OCI-LY1 (cell line): ENCODE measurements around the gene WIPF1.
A peak's percentile ranks its signal among the peaks of the same experiment; 100 is the strongest.

ENCODE experiments used
- H2AFZ ChIP-seq: fragments of 200-600 bp; sonication (generic), shearing (Covaris generic); 2 replicates; pipeline ENCODE4 v1.6.0; 2014; ENCODE audit warnings: antibody characterized with exemption, mild to moderate bottlenecking, low read length
- H3F3A ChIP-seq: fragments of 200-600 bp; sonication (generic), shearing (Covaris generic); 2 replicates; pipeline ENCODE4 v1.6.0; 2014; ENCODE audit warnings: mild to moderate bottlenecking, antibody characterized with exemption, low read length, moderate library complexity; ENCODE audit not compliant: insufficient read depth
- H3K27ac ChIP-seq: fragments of 200-600 bp; sonication (generic); 2 replicates; pipeline ENCODE4 v1.5.1; 2014; ENCODE audit warnings: low read length, mixed run types, mild to moderate bottlenecking, low read depth; ENCODE audit not compliant: poor library complexity, severe bottlenecking
- H3K27me3 ChIP-seq: fragments of 200-600 bp; sonication (generic); 2 replicates; pipeline ENCODE4 v1.6.0; 2014; ENCODE audit warnings: antibody characterized with exemption, mild to moderate bottlenecking, low read length, moderate library complexity; ENCODE audit not compliant: insufficient read depth
- H3K36me3 ChIP-seq: fragments of 200-600 bp; sonication (generic); 2 replicates; pipeline ENCODE4 v1.6.1; 2014; ENCODE audit warnings: mild to moderate bottlenecking, antibody characterized with exemption, low read length, moderate library complexity, mixed read lengths; ENCODE audit not compliant: insufficient read depth
- H3K4me1 ChIP-seq: fragments of 200-600 bp; sonication (generic); 2 replicates; pipeline ENCODE4 v1.5.1; 2014; ENCODE audit warnings: mild to moderate bottlenecking, low read length, moderate library complexity; ENCODE audit not compliant: insufficient read depth, severe bottlenecking
- H3K4me2 ChIP-seq: fragments of 200-600 bp; sonication (generic), shearing (Covaris generic); 2 replicates; pipeline ENCODE4 v1.6.1; 2014; ENCODE audit warnings: low read length
- H3K4me3 ChIP-seq: fragments of 200-600 bp; sonication (generic); 2 replicates; pipeline ENCODE4 v1.5.1; 2014; ENCODE audit warnings: low read length, low read depth, mild to moderate bottlenecking, mixed read lengths; ENCODE audit not compliant: poor library complexity, severe bottlenecking
- H3K79me2 ChIP-seq: fragments of 200-600 bp; shearing (Covaris generic); 2 replicates; pipeline ENCODE4 v1.6.1; 2016; ENCODE audit warnings: mixed run types, low read length, mixed read lengths; ENCODE audit not compliant: insufficient read depth
- H3K9ac ChIP-seq: fragments of 200-600 bp; sonication (generic), shearing (Covaris generic); 2 replicates; pipeline ENCODE4 v1.6.1; 2014; ENCODE audit warnings: mild to moderate bottlenecking, low read length, mixed read lengths
- H3K9me2 ChIP-seq: fragments of 200-600 bp; sonication (generic), shearing (Covaris generic); 2 replicates; pipeline ENCODE4 v1.6.1; 2014; ENCODE audit warnings: low read depth, mild to moderate bottlenecking, low read length, mixed read lengths
- H3K9me3 ChIP-seq: fragments of 200-600 bp; shearing (Covaris generic); 2 replicates; pipeline ENCODE4 v1.6.1; 2014; ENCODE audit warnings: low read length, mixed read lengths
- H4K20me1 ChIP-seq: fragments of 200-600 bp; sonication (generic), shearing (Covaris generic); 2 replicates; pipeline ENCODE4 v1.6.0; 2016; ENCODE audit warnings: mild to moderate bottlenecking, low read length; ENCODE audit not compliant: insufficient read depth
- CTCF ChIP-seq: fragments of 200-600 bp; sonication (generic), shearing (Covaris generic); IDR thresholded peaks from 2 replicates; pipeline ENCODE4 v1.5.1; 2017; ENCODE audit warnings: mild to moderate bottlenecking, antibody characterized with exemption, low read length, moderate library complexity, mixed read lengths
- EZH2 ChIP-seq: fragments of 200-600 bp; sonication (generic), shearing (Covaris generic); IDR thresholded peaks from 2 replicates; pipeline ENCODE4 v1.8.0; 2017; ENCODE audit warnings: borderline replicate concordance, mixed run types, mild to moderate bottlenecking, antibody characterized with exemption, low read length, moderate library complexity, mixed read lengths

The WIPF1 gene

GRCh38 chr2:174602745-174603144, 5.1 kb upstream of the WIPF1 start:
- no peaks in the 10 kb centered on the region for H4K20me1 ChIP-seq
- H3K36me3 ChIP-seq, result no peaks in the 10 kb centered on the region
- no peak overlapping the region for H3K4me3 ChIP-seq
- no peaks in the 10 kb centered on the region for H3K9me3 ChIP-seq
- H2AFZ ChIP-seq, result no peak overlapping the region
- H3K9ac ChIP-seq, result no peak overlapping the region
- peaks cover 3% of the 10 kb centered on the region for H3K79me2 ChIP-seq
- no peak for TF ChIP-seq EZH2
- no peak for TF ChIP-seq CTCF
- no peaks in the 10 kb centered on the region for H3K9me2 ChIP-seq
- H3K4me1 ChIP-seq, result peaks cover 76% of the 10 kb centered on the region
- no peaks in the 10 kb centered on the region for H3F3A ChIP-seq
- H3K27me3 ChIP-seq, result no peaks in the 10 kb centered on the region
- H3K4me2 ChIP-seq, result no peak overlapping the region
- H3K27ac ChIP-seq, result peak overlapping the region; percentile 98

GRCh38 chr2:174600349-174600748, 2.7 kb upstream of the WIPF1 start:
- Histone ChIP-seq H3K9me3 (no peaks in the 10 kb centered on the region), H3K79me2 (peaks cover 27% of the 10 kb centered on the region), H3K9ac (no peak overlapping the region; the same call in 1 of the 2 replicates), H2AFZ (no peak overlapping the region), H4K20me1 (no peaks in the 10 kb centered on the region), H3K36me3 (no peaks in the 10 kb centered on the region), H3F3A (no peaks in the 10 kb centered on the region), H3K9me2 (no peaks in the 10 kb centered on the region), H3K4me1 (peaks cover 79% of the 10 kb centered on the region), H3K27me3 (no peaks in the 10 kb centered on the region), H3K27ac (peak overlapping the region; percentile 98), H3K4me2 (peak overlapping the region; percentile 10; the same call in 1 of the 2 replicates), H3K4me3 (no peak overlapping the region)
- TF ChIP-seq EZH2, result no peak
- TF ChIP-seq CTCF, result no peak

- H3K4me2 ChIP-seq, result peak overlapping the region; percentile 10; the same call in 1 of the 2 replicates
These were observed 1.8 kb upstream of the WIPF1 start for GRCh38 chr2:174599310-174599921.

More at GRCh38 chr2:174599310-174599921, 1.8 kb upstream of the WIPF1 start:
- Histone ChIP-seq H3K36me3 (no peaks in the 10 kb centered on the region), H3K79me2 (peaks cover 29% of the 10 kb centered on the region), H3K27ac (peak overlapping the region; percentile 98), H2AFZ (no peak overlapping the region), H3K4me1 (peaks cover 86% of the 10 kb centered on the region), H3K4me3 (no peak overlapping the region), H3K9me2 (no peaks in the 10 kb centered on the region), H4K20me1 (no peaks in the 10 kb centered on the region), H3K9ac (no peak overlapping the region; the same call in 1 of the 2 replicates), H3K27me3 (no peaks in the 10 kb centered on the region), H3K9me3 (no peaks in the 10 kb centered on the region), H3F3A (no peaks in the 10 kb centered on the region)
- TF ChIP-seq CTCF, result no peak
- no peak for TF ChIP-seq EZH2
